ENCODE measurements around the gene PICK1. TPM values are rescaled to one million over a fixed set of nuclear protein-coding genes. Genes with fewer than 3 reads are reported as not detected.

Gene PICK1
- total and polyA plus RNA-seq, 2 donors (not counting 3 experiments of a cell fraction or from before 2014, with no cell fraction given) = 18.0 to 20.8 TPM

DNA sequence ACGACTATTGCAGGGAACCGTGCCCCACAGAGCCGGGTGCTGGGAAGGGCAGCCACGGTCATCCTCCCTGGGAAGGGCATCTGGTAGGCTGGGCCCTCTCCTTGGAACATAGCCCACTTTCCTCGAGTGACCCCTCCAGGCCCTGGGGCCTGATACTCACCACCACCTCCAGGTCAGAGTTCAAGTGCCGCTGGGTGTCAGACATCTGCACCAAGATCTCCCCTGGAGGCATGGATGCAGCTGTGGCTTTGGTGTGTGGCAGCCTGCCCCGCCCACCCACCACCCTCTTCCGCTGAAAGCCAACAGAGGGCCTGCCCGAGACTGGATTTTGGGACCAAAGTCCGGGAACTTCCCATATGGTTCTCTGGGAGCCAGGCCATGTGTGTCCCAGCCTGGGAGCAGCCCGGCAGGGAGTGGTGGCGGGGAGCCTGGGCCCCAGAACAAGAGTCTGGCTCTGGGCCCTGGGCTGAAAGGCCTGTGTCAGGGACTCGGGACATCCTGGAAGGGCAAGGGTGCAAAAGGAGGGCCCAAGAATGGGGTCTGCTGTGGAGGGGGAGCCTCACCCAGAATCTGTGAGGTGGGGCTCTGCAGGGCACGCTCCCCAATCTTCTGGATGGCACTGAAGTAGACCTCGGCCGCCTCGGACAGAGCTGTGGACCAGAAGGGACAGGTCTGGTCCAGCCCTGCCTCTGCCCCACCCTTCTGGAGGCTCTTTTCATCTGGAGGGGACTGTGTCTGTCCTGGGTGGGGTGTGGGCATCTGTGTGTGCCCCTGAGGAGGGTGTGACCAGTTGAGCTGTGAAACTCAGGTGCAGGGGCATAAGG, 50.7 kb downstream of the PICK1 start:
- DNase-seq (ENCODE audit: low read depth, low spot score) = no peak
- Histone ChIP-seq H3K79me2 (ENCODE audit: control insufficient read depth, insufficient read depth, low read length) (no peaks in the 10 kb centered on the region), H3K9me1 (replicated peaks; ENCODE audit: control insufficient read depth, extremely low read depth, insufficient read depth, low read length) (no peaks in the 10 kb centered on the region), H3K27me3 (ENCODE audit: control insufficient read depth in 2 of 2, insufficient read depth in 2 of 2, low read length in 2 of 2) (no peaks in the 10 kb centered on the region), H2AFZ (ENCODE audit: low read depth, low read length) (no peak overlapping the region), H3K9me3 (replicated peaks; ENCODE audit: control insufficient read depth, insufficient read depth, low read length) (no peaks in the 10 kb centered on the region), H4K20me1 (replicated peaks; ENCODE audit: control insufficient read depth, extremely low read depth, insufficient read depth, low read length) (no peaks in the 10 kb centered on the region), H3K4me2 (ENCODE audit: insufficient read depth, low read length) (no peak overlapping the region), H3K9ac (replicated peaks; ENCODE audit: extremely low read depth, insufficient read depth, low read length) (no peak overlapping the region), H3K4me1 (ENCODE audit: control insufficient read depth, extremely low read depth, insufficient read depth, low read length) (no peaks in the 10 kb centered on the region), H3K36me3 (ENCODE audit: control insufficient read depth in 2 of 2, extremely low read depth in 1 of 2, insufficient read depth in 2 of 2, low read length in 2 of 2) (no peaks in the 10 kb centered on the region), H3K27ac (ENCODE audit: insufficient read depth, low read depth, low read length) (no peak overlapping the region), H3K4me3 (replicated peaks in 1 of 3; ENCODE audit: insufficient read depth in 1 of 3, low read depth in 1 of 3, low read length in 3 of 3) (no peak overlapping the region)
- intact Hi-C loops (cut with micrococcal nuclease) = no loop called here
- ChIA-PET CTCF (interaction anchor here (0.8 to 2.8 kb wide), 6 partner anchors 10 to 123 kb away, joined by 3 to 8 read pairs (median 5); no protein-coding TSS in a partner anchor), POLR2A (no interaction called here)
- dilution Hi-C loops (cut with MboI; ENCODE audit: extremely low pct_ligation_motif_present, low sequenced_read_pairs) = no loop called here
- no peak for FAIRE-seq
- BruUV-seq (replicated peaks) = no TSS peak
- TF ChIP-seq POLR2A (IDR thresholded peaks at IDR 0.05; ENCODE audit: low read depth, low read length) = no peak
- no peak for TF ChIP-seq FOS (IDR thresholded peaks at IDR 0.05; ENCODE audit: borderline replicate concordance, insufficient read depth, low read length)
- TF ChIP-seq, protein P1, sequence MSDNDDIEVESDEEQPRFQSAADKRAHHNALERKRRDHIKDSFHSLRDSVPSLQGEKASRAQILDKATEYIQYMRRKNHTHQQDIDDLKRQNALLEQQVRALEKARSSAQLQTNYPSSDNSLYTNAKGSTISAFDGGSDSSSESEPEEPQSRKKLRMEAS (IDR thresholded peaks at IDR 0.05; ENCODE audit: insufficient read depth, insufficient read length) = no peak
- no peak for TF ChIP-seq EZH2 (IDR thresholded peaks at IDR 0.05; ENCODE audit: borderline replicate concordance, low read depth, low read length, severe bottlenecking)

- TF ChIP-seq, protein P1 (IDR thresholded peaks at IDR 0.05; ENCODE audit: insufficient read depth, insufficient read length) = no peak
- TF ChIP-seq GATA2 (IDR thresholded peaks at IDR 0.05; ENCODE audit: insufficient read depth, insufficient read length, low read depth, low read length) = no peak
- TF ChIP-seq, protein P2, sequence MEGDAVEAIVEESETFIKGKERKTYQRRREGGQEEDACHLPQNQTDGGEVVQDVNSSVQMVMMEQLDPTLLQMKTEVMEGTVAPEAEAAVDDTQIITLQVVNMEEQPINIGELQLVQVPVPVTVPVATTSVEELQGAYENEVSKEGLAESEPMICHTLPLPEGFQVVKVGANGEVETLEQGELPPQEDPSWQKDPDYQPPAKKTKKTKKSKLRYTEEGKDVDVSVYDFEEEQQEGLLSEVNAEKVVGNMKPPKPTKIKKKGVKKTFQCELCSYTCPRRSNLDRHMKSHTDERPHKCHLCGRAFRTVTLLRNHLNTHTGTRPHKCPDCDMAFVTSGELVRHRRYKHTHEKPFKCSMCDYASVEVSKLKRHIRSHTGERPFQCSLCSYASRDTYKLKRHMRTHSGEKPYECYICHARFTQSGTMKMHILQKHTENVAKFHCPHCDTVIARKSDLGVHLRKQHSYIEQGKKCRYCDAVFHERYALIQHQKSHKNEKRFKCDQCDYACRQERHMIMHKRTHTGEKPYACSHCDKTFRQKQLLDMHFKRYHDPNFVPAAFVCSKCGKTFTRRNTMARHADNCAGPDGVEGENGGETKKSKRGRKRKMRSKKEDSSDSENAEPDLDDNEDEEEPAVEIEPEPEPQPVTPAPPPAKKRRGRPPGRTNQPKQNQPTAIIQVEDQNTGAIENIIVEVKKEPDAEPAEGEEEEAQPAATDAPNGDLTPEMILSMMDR (IDR thresholded peaks at IDR 0.05; ENCODE audit: extremely low read depth in 1 of 2, insufficient read depth in 1 of 2, low read depth in 1 of 2, low read length in 2 of 2) = no peak
- no peak for TF ChIP-seq POLR2A (IDR thresholded peaks at IDR 0.05; ENCODE audit: low read depth, low read length)
- no peak for TF ChIP-seq JUN (IDR thresholded peaks at IDR 0.05; ENCODE audit: borderline replicate concordance, insufficient read depth, insufficient read length, low read depth)
- no peak for TF ChIP-seq MYC (IDR thresholded peaks at IDR 0.05; ENCODE audit: low read depth, low read length)
- TF ChIP-seq FOS (IDR thresholded peaks at IDR 0.05; ENCODE audit: borderline replicate concordance, insufficient read depth, low read length) = no peak
- TF ChIP-seq EZH2 (IDR thresholded peaks at IDR 0.05; ENCODE audit: borderline replicate concordance, low read depth, low read length, severe bottlenecking) = no peak
- TF ChIP-seq POLR2AphosphoS5 (IDR thresholded peaks at IDR 0.05; ENCODE audit: insufficient read depth, low read depth, low read length) = no peak
- Histone ChIP-seq H3K36me3 (ENCODE audit: control insufficient read depth in 2 of 2, extremely low read depth in 1 of 2, insufficient read depth in 2 of 2, low read length in 2 of 2) (no peaks in the 10 kb centered on the region), H3K27me3 (ENCODE audit: control insufficient read depth in 2 of 2, insufficient read depth in 2 of 2, low read length in 2 of 2) (no peaks in the 10 kb centered on the region), H3K9me3 (replicated peaks; ENCODE audit: control insufficient read depth, insufficient read depth, low read length) (no peaks in the 10 kb centered on the region), H2AFZ (ENCODE audit: low read depth, low read length) (no peak overlapping the region), H3K4me3 (replicated peaks in 1 of 3; ENCODE audit: insufficient read depth in 1 of 3, low read depth in 1 of 3, low read length in 3 of 3) (no peak overlapping the region), H3K79me2 (ENCODE audit: control insufficient read depth, insufficient read depth, low read length) (no peaks in the 10 kb centered on the region), H4K20me1 (replicated peaks; ENCODE audit: control insufficient read depth, extremely low read depth, insufficient read depth, low read length) (no peaks in the 10 kb centered on the region), H3K27ac (ENCODE audit: insufficient read depth, low read depth, low read length) (no peak overlapping the region), H3K9ac (replicated peaks; ENCODE audit: extremely low read depth, insufficient read depth, low read length) (no peak overlapping the region), H3K4me2 (ENCODE audit: insufficient read depth, low read length) (no peak overlapping the region), H3K4me1 (ENCODE audit: control insufficient read depth, extremely low read depth, insufficient read depth, low read length) (no peaks in the 10 kb centered on the region), H3K9me1 (replicated peaks; ENCODE audit: control insufficient read depth, extremely low read depth, insufficient read depth, low read length) (no peaks in the 10 kb centered on the region)
- BruUV-seq (replicated peaks) = no TSS peak
- dilution Hi-C loops (cut with MboI; ENCODE audit: extremely low pct_ligation_motif_present, low sequenced_read_pairs) = no loop called here
- ChIA-PET CTCF (interaction anchor here (1.0 to 1.4 kb wide), 4 partner anchors 10 to 93 kb away, joined by 3 to 5 read pairs (median 4); partner anchors contain the start of gene MAFF), POLR2A (no interaction called here)
- intact Hi-C loops (cut with micrococcal nuclease) = no loop called here
- DNase-seq (ENCODE audit: low read depth, low spot score) = no peak
- no peak for FAIRE-seq
Observed at GRCh38 chr22:38108561-38109319, 51.5 kb downstream of the PICK1 start.
